ACC112 (cell line): ENCODE results near the gene GALNT16.
"Not testable (repeated sequence)": the region's sequence is repeated elsewhere in the genome, so short reads cannot be mapped to it uniquely, and the experiment has no call there.

Source experiments
- H2AFZ ChIP-seq: fragments of 200-600 bp; sonication (generic); one replicate; pipeline ENCODE4 v1.6.0; 2017; ENCODE audit warnings: antibody characterized with exemption, low read length; ENCODE audit not compliant: unreplicated experiment
- H3K27ac ChIP-seq: fragments of 200-600 bp; sonication (generic); 2 replicates; pipeline ENCODE4 v1.5.1; 2014; ENCODE audit warnings: low read depth, mild to moderate bottlenecking, antibody characterized with exemption, low read length, moderate library complexity
- H3K27me3 ChIP-seq: fragments of 200-600 bp; sonication (generic); 2 replicates; pipeline ENCODE4 v1.6.1; 2014; ENCODE audit warnings: mild to moderate bottlenecking, antibody characterized with exemption, low read length, moderate library complexity, mixed read lengths; ENCODE audit not compliant: insufficient read depth
- H3K36me3 ChIP-seq: fragments of 200-600 bp; sonication (generic); 2 replicates; pipeline ENCODE4 v1.6.1; 2016; ENCODE audit warnings: mild to moderate bottlenecking, antibody characterized with exemption, low read length, moderate library complexity, mixed read lengths; ENCODE audit not compliant: insufficient read depth
- H3K4me1 ChIP-seq: fragments of 200-600 bp; sonication (generic); one replicate; pipeline ENCODE4 v1.6.1; 2016; ENCODE audit warnings: low read length, mixed read lengths; ENCODE audit not compliant: insufficient read depth, unreplicated experiment, control insufficient read depth
- H3K4me3 ChIP-seq: fragments of 200-600 bp; sonication (generic); 2 replicates; pipeline ENCODE4 v1.5.1; 2014; ENCODE audit warnings: mild to moderate bottlenecking, low read depth, low read length
- H3K79me2 ChIP-seq: fragments of 200-600 bp; sonication (generic); one replicate; pipeline ENCODE4 v1.6.0; 2016; ENCODE audit warnings: low read length; ENCODE audit not compliant: control insufficient read depth, unreplicated experiment, insufficient read depth

Gene GALNT16

GRCh38 chr14:69378274-69378673, 118.3 kb downstream of the GALNT16 start:
- Histone ChIP-seq H3K27me3 (no peaks in the 10 kb centered on the region), H3K79me2 (peaks cover 17% of the 10 kb centered on the region), H3K4me1 (peaks cover 8% of the 10 kb centered on the region), H3K27ac (no peak overlapping the region), H3K36me3 (peaks cover 57% of the 10 kb centered on the region), H3K4me3 (no peak overlapping the region), H2AFZ (no peak overlapping the region)

GRCh38 chr14:69387311-69387710, 127.4 kb downstream of the GALNT16 start:
- Histone ChIP-seq H2AFZ (no peak overlapping the region), H3K27me3 (no peaks in the 10 kb centered on the region), H3K4me3 (no peak overlapping the region), H3K27ac (no peak overlapping the region), H3K36me3 (peaks cover 50% of the 10 kb centered on the region), H3K4me1 (peaks cover under 1% of the 10 kb centered on the region), H3K79me2 (peaks cover 90% of the 10 kb centered on the region)

- not testable (repeated sequence) for H3K4me3 ChIP-seq, H3K27ac ChIP-seq
These were observed 131.4 kb downstream of the GALNT16 start for GRCh38 chr14:69391400-69391799.

GRCh38 chr14:69392481-69392880, 132.5 kb downstream of the GALNT16 start:
- H3K79me2 ChIP-seq: peaks cover 96% of the 10 kb centered on the region
- no peak overlapping the region for H3K4me3 ChIP-seq
- H3K27ac ChIP-seq: no peak overlapping the region
- H2AFZ ChIP-seq: no peak overlapping the region
- H3K36me3 ChIP-seq: peaks cover 56% of the 10 kb centered on the region
- H3K4me1 ChIP-seq: peaks cover 16% of the 10 kb centered on the region
- no peaks in the 10 kb centered on the region for H3K27me3 ChIP-seq

More at GRCh38 chr14:69391400-69391799, 131.4 kb downstream of the GALNT16 start:
- not testable (repeated sequence) for H2AFZ ChIP-seq, H3K27me3 ChIP-seq
- H3K79me2 ChIP-seq: peaks cover 94% of the 10 kb centered on the region
- H3K4me1 ChIP-seq: peaks cover 11% of the 10 kb centered on the region
- H3K36me3 ChIP-seq: peaks cover 61% of the 10 kb centered on the region

GRCh38 chr14:69395929-69396328, 136.0 kb downstream of the GALNT16 start:
- Histone ChIP-seq H3K79me2 (peaks cover 93% of the 10 kb centered on the region), H3K27me3 (no peaks in the 10 kb centered on the region), H2AFZ (no peak overlapping the region), H3K36me3 (peaks cover 52% of the 10 kb centered on the region), H3K27ac (no peak overlapping the region; the same call in 1 of the 2 replicates), H3K4me3 (peak overlapping the region; percentile 96), H3K4me1 (peaks cover 31% of the 10 kb centered on the region)

GRCh38 chr14:69398053-69398817, 138.3 kb downstream of the GALNT16 start, which contains the start of the genes ERH and SLC39A9:
ERH (minus strand) TSS chr14:69398299; CDS start chr14:69398233, 66 bp downstream.
SLC39A9 (plus strand) TSS chr14:69398692; CDS start chr14:69399370, 678 bp downstream.
- Histone ChIP-seq H3K4me3 (peak within 1 kb of the TSS; percentile 96), H3K36me3 (peaks cover 41% of the 10 kb centered on the region), H3K4me1 (peaks cover 33% of the 10 kb centered on the region), H2AFZ (peak within 1 kb of the TSS; percentile 70), H3K79me2 (peaks cover 91% of the 10 kb centered on the region), H3K27ac (peak within 1 kb of the TSS; percentile 93), H3K27me3 (no peaks in the 10 kb centered on the region)

GRCh38 chr14:69398818-69399210, 138.9 kb downstream of the GALNT16 start:
- peak overlapping the region; percentile 47 for H2AFZ ChIP-seq
- peaks cover 33% of the 10 kb centered on the region for H3K4me1 ChIP-seq
- H3K79me2 ChIP-seq: peaks cover 91% of the 10 kb centered on the region
- H3K4me3 ChIP-seq: peak overlapping the region; percentile 96
- H3K36me3 ChIP-seq: peaks cover 36% of the 10 kb centered on the region
- H3K27me3 ChIP-seq: no peaks in the 10 kb centered on the region
- peak overlapping the region; percentile 93 for H3K27ac ChIP-seq

GRCh38 chr14:69399750-69400149, 139.8 kb downstream of the GALNT16 start:
- peak overlapping the region; percentile 96 for H3K4me3 ChIP-seq
- peaks cover 33% of the 10 kb centered on the region for H3K4me1 ChIP-seq
- H3K27me3 ChIP-seq: no peaks in the 10 kb centered on the region

GRCh38 chr14:69400154-69400553, 140.2 kb downstream of the GALNT16 start:
- H3K27me3 ChIP-seq: no peaks in the 10 kb centered on the region
- H3K79me2 ChIP-seq: peaks cover 91% of the 10 kb centered on the region
- peaks cover 33% of the 10 kb centered on the region for H3K4me1 ChIP-seq
- H2AFZ ChIP-seq: no peak overlapping the region
- no peak overlapping the region for H3K27ac ChIP-seq
- peaks cover 32% of the 10 kb centered on the region for H3K36me3 ChIP-seq
- H3K4me3 ChIP-seq: peak overlapping the region; percentile 96

More at GRCh38 chr14:69399750-69400149, 139.8 kb downstream of the GALNT16 start:
- H2AFZ ChIP-seq: no peak overlapping the region
- no peak overlapping the region for H3K27ac ChIP-seq
- H3K79me2 ChIP-seq: peaks cover 91% of the 10 kb centered on the region
- peaks cover 32% of the 10 kb centered on the region for H3K36me3 ChIP-seq

- peak overlapping the region; percentile 96 for H3K4me3 ChIP-seq
- no peak overlapping the region for H3K27ac ChIP-seq
- H3K79me2 ChIP-seq: peaks cover 86% of the 10 kb centered on the region
- H2AFZ ChIP-seq: no peak overlapping the region
- no peaks in the 10 kb centered on the region for H3K27me3 ChIP-seq
- peaks cover 24% of the 10 kb centered on the region for H3K36me3 ChIP-seq
- H3K4me1 ChIP-seq: peaks cover 20% of the 10 kb centered on the region
These were observed 141.9 kb downstream of the GALNT16 start for GRCh38 chr14:69401841-69402240.

GRCh38 chr14:69404478-69404877, 144.5 kb downstream of the GALNT16 start:
- Histone ChIP-seq H3K4me3 (no peak overlapping the region), H3K79me2 (peaks cover 87% of the 10 kb centered on the region), H3K4me1 (peaks cover 17% of the 10 kb centered on the region), H3K36me3 (peaks cover 24% of the 10 kb centered on the region), H2AFZ (no peak overlapping the region), H3K27me3 (no peaks in the 10 kb centered on the region), H3K27ac (no peak overlapping the region)
